ENCODE data around the gene SOCS3.

Gene SOCS3

GRCh38 chr17:78390241-78391050, 30.6 kb upstream of the SOCS3 start:
- no peak for DNase-seq

GRCh38 chr17:78387977-78388941, 28.4 kb upstream of the SOCS3 start:
- DNase-seq: no peak

GRCh38 chr17:78384479-78385175, 24.8 kb upstream of the SOCS3 start:
- DNase-seq: no peak

- no peak for DNase-seq
Measured at GRCh38 chr17:78383725-78384471, 24.0 kb upstream of the SOCS3 start.

- DNase-seq: no peak
Measured at GRCh38 chr17:78381601-78382232, 21.8 kb upstream of the SOCS3 start.

- DNase-seq: no peak
Measured at GRCh38 chr17:78380370-78380769, 20.5 kb upstream of the SOCS3 start.

GRCh38 chr17:78379131-78379491, 19.2 kb upstream of the SOCS3 start:
- DNase-seq: no peak

GRCh38 chr17:78378225-78379130, 18.6 kb upstream of the SOCS3 start, which contains the start of gene PGS1:
PGS1 (plus strand) TSS chr17:78378649; CDS start chr17:78378666, 17 bp downstream.
- no peak for DNase-seq

- no peak for DNase-seq
Measured at GRCh38 chr17:78377858-78378224, 18.0 kb upstream of the SOCS3 start.

- no peak for DNase-seq
Measured at GRCh38 chr17:78376161-78376560, 16.3 kb upstream of the SOCS3 start.

- DNase-seq: no peak
Measured at GRCh38 chr17:78375401-78376151, 15.7 kb upstream of the SOCS3 start.

- no peak for DNase-seq
Measured at GRCh38 chr17:78374631-78375274, 14.9 kb upstream of the SOCS3 start.

- no peak for DNase-seq
Measured at GRCh38 chr17:78374189-78374588, 14.3 kb upstream of the SOCS3 start.

GRCh38 chr17:78372841-78373240, 13.0 kb upstream of the SOCS3 start:
- no peak for DNase-seq

GRCh38 chr17:78371056-78371455, 11.2 kb upstream of the SOCS3 start:
- DNase-seq: no peak

GRCh38 chr17:78369791-78370381, 10.0 kb upstream of the SOCS3 start:
- DNase-seq: no peak

- DNase-seq: no peak
Measured at GRCh38 chr17:78368854-78369495, 9.1 kb upstream of the SOCS3 start.

GRCh38 chr17:78368348-78368747, 8.5 kb upstream of the SOCS3 start:
- no peak for DNase-seq

GRCh38 chr17:78367193-78367592, 7.3 kb upstream of the SOCS3 start:
- no peak for DNase-seq

Measured in cerebellar nuclear complex (tissue), 1 donor.